ENCODE data around the gene MLLT11.

The MLLT11 gene

DNA sequence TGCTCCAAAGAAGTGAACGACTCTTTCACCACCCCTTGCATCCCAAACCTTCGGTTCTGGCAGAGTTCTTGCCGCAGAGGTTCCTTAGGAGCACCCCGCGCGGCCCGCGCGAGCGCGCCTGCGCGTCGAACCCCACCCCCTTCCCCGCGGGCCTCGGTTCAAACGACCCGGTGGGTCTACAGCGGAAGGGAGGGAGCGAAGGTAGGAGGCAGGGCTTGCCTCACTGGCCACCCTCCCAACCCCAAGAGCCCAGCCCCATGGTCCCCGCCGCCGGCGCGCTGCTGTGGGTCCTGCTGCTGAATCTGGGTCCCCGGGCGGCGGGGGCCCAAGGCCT lies 12.6 kb upstream of the MLLT11 start, which contains the start of gene C1orf56:
C1orf56 (plus strand) TSS at position 161 of the 334 bp plus-strand sequence; CDS start at position 258, 97 bp downstream.
- no CpG with 5 or more reads among the region's 29 CpGs for WGBS (ENCODE audit: extremely low coverage, insufficient coverage, insufficient read length)
- Histone ChIP-seq H2AFZ (ENCODE audit: insufficient read depth, low read length, poor library complexity) (peak within 1 kb of the TSS; percentile 58), H4K8ac (ENCODE audit: low read depth, low read length) (peak within 1 kb of the TSS; percentile 88), H3K14ac (ENCODE audit: low read length) (peak within 1 kb of the TSS; percentile 80), H2BK120ac (ENCODE audit: insufficient read depth, low read length, poor library complexity) (peak within 1 kb of the TSS; percentile 40), H3K27ac (ENCODE audit: low read depth, low read length) (peak within 1 kb of the TSS; percentile 63), H3K23ac (ENCODE audit: low read length) (no peak within 1 kb of the TSS), H3K4me1 (ENCODE audit: control insufficient read depth in 1 of 2, insufficient read depth in 2 of 2, low read length in 2 of 2) (peaks cover 2 to 5% of the 10 kb centered on the region in 2 experiments), H3K27me3 (ENCODE audit: insufficient read depth, low read length) (no peaks in the 10 kb centered on the region), H3K4me3 (ENCODE audit: low read depth, low read length) (peak within 1 kb of the TSS; percentile 75), H2BK12ac (ENCODE audit: low read length) (no peak within 1 kb of the TSS), H3K36me3 (ENCODE audit: control insufficient read depth in 1 of 2, insufficient read depth in 2 of 2, low read length in 2 of 2) (peaks cover 2 to 12% of the 10 kb centered on the region in 2 experiments), H3K79me1 (ENCODE audit: low read length) (peaks cover 8% of the 10 kb centered on the region), H3K9me3 (ENCODE audit: insufficient read depth, low read depth, low read length) (peaks cover 2% of the 10 kb centered on the region), H4K91ac (ENCODE audit: low read depth, low read length) (peak within 1 kb of the TSS; percentile 71), H4K12ac (ENCODE audit: low read depth, low read length) (peak within 1 kb of the TSS; percentile 68), H3K4me2 (ENCODE audit: low read length) (peak within 1 kb of the TSS; percentile 88), H2BK5ac (ENCODE audit: low read depth, low read length, poor library complexity) (peak within 1 kb of the TSS; percentile 66), H3K9ac (ENCODE audit: low read length) (peak within 1 kb of the TSS; percentile 72), H3K18ac (ENCODE audit: low read length) (peak within 1 kb of the TSS; percentile 58), H3K79me2 (ENCODE audit: control insufficient read depth, insufficient read depth, low read length, poor library complexity) (peaks cover 7% of the 10 kb centered on the region), H2AK5ac (ENCODE audit: low read length) (peak within 1 kb of the TSS; percentile 81), H3K4ac (ENCODE audit: low read depth, low read length) (peak within 1 kb of the TSS; percentile 49)
- peak; percentile 68 to 74 for DNase-seq

DNA sequence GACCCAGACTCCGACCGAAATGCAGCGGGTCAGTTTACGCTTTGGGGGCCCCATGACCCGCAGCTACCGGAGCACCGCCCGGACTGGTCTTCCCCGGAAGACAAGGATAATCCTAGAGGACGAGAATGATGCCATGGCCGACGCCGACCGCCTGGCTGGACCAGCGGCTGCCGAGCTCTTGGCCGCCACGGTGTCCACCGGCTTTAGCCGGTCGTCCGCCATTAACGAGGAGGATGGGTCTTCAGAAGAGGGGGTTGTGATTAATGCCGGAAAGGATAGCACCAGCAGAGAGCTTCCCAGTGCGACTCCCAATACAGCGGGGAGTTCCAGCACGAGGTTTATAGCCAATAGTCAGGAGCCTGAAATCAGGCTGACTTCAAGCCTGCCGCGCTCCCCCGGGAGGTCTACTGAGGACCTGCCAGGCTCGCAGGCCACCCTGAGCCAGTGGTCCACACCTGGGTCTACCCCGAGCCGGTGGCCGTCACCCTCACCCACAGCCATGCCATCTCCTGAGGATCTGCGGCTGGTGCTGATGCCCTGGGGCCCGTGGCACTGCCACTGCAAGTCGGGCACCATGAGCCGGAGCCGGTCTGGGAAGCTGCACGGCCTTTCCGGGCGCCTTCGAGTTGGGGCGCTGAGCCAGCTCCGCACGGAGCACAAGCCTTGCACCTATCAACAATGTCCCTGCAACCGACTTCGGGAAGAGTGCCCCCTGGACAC lies 12.1 kb upstream of the MLLT11 start:
- Histone ChIP-seq H2AK5ac (ENCODE audit: low read length) (peak overlapping the region; percentile 81), H3K14ac (ENCODE audit: low read length) (peak overlapping the region; percentile 80), H2BK120ac (ENCODE audit: insufficient read depth, low read length, poor library complexity) (peak overlapping the region; percentile 40), H4K91ac (ENCODE audit: low read depth, low read length) (peak overlapping the region; percentile 71), H2AFZ (ENCODE audit: insufficient read depth, low read length, poor library complexity) (peak overlapping the region; percentile 58), H3K4me1 (ENCODE audit: control insufficient read depth in 1 of 2, insufficient read depth in 2 of 2, low read length in 2 of 2) (peaks cover 2 to 5% of the 10 kb centered on the region in 2 experiments), H3K27ac (ENCODE audit: low read depth, low read length) (peak overlapping the region; percentile 63), H2BK5ac (ENCODE audit: low read depth, low read length, poor library complexity) (peak overlapping the region; percentile 66), H4K8ac (ENCODE audit: low read depth, low read length) (peak overlapping the region; percentile 88), H3K4me3 (ENCODE audit: low read depth, low read length) (peak overlapping the region; percentile 75), H3K9me3 (ENCODE audit: insufficient read depth, low read depth, low read length) (no peaks in the 10 kb centered on the region), H3K36me3 (ENCODE audit: control insufficient read depth in 1 of 2, insufficient read depth in 2 of 2, low read length in 2 of 2) (peaks cover 7 to 17% of the 10 kb centered on the region in 2 experiments), H3K9ac (ENCODE audit: low read length) (peak overlapping the region; percentile 72), H3K4me2 (ENCODE audit: low read length) (peak overlapping the region; percentile 88), H3K27me3 (ENCODE audit: insufficient read depth, low read length) (no peaks in the 10 kb centered on the region), H3K79me1 (ENCODE audit: low read length) (peaks cover 8% of the 10 kb centered on the region), H2BK12ac (ENCODE audit: low read length) (no peak overlapping the region), H3K4ac (ENCODE audit: low read depth, low read length) (peak overlapping the region; percentile 49), H3K18ac (ENCODE audit: low read length) (peak overlapping the region; percentile 58), H3K23ac (ENCODE audit: low read length) (no peak overlapping the region), H3K79me2 (ENCODE audit: control insufficient read depth, insufficient read depth, low read length, poor library complexity) (peaks cover 7% of the 10 kb centered on the region), H4K12ac (ENCODE audit: low read depth, low read length) (peak overlapping the region; percentile 68)
- DNase-seq = peak; percentile 20 to 46
- no CpG with 5 or more reads among the region's 48 CpGs for WGBS (ENCODE audit: extremely low coverage, insufficient coverage, insufficient read length)

DNA sequence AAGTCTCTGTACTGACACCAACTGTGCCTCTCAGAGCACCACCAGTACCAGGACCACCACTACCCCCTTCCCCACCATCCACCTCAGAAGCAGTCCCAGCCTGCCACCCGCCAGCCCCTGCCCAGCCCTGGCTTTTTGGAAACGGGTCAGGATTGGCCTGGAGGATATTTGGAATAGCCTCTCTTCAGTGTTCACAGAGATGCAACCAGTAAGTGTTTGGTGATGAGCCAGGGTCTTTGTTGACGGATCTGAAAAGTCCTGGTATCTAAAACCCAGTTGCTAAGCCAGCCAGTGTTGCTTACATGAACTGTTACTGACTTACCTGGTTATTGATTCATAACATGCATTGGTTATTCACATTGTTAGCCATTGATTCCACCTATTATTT lies 11.6 kb upstream of the MLLT11 start:
- Histone ChIP-seq H3K23ac (ENCODE audit: low read length) (no peak overlapping the region), H3K14ac (ENCODE audit: low read length) (no peak overlapping the region), H3K79me2 (ENCODE audit: control insufficient read depth, insufficient read depth, low read length, poor library complexity) (peaks cover 7% of the 10 kb centered on the region), H3K18ac (ENCODE audit: low read length) (no peak overlapping the region), H2BK5ac (ENCODE audit: low read depth, low read length, poor library complexity) (no peak overlapping the region), H2AK5ac (ENCODE audit: low read length) (no peak overlapping the region), H4K12ac (ENCODE audit: low read depth, low read length) (peak overlapping the region; percentile 5), H3K9me3 (ENCODE audit: insufficient read depth, low read depth, low read length) (no peaks in the 10 kb centered on the region), H3K4me1 (ENCODE audit: control insufficient read depth in 1 of 2, insufficient read depth in 2 of 2, low read length in 2 of 2) (peaks cover 2 to 5% of the 10 kb centered on the region in 2 experiments), H3K9ac (ENCODE audit: low read length) (no peak overlapping the region), H3K27me3 (ENCODE audit: insufficient read depth, low read length) (no peaks in the 10 kb centered on the region), H2BK120ac (ENCODE audit: insufficient read depth, low read length, poor library complexity) (no peak overlapping the region), H3K4me3 (ENCODE audit: low read depth, low read length) (no peak overlapping the region), H3K79me1 (ENCODE audit: low read length) (peaks cover 8% of the 10 kb centered on the region), H2BK12ac (ENCODE audit: low read length) (no peak overlapping the region), H3K4ac (ENCODE audit: low read depth, low read length) (no peak overlapping the region), H3K4me2 (ENCODE audit: low read length) (peak overlapping the region; percentile 88), H2AFZ (ENCODE audit: insufficient read depth, low read length, poor library complexity) (no peak overlapping the region), H3K36me3 (ENCODE audit: control insufficient read depth in 1 of 2, insufficient read depth in 2 of 2, low read length in 2 of 2) (peaks cover 11 to 22% of the 10 kb centered on the region in 2 experiments), H4K8ac (ENCODE audit: low read depth, low read length) (no peak overlapping the region), H3K27ac (ENCODE audit: low read depth, low read length) (no peak overlapping the region), H4K91ac (ENCODE audit: low read depth, low read length) (no peak overlapping the region)
- no peak for DNase-seq
- no CpG with 5 or more reads among the region's 3 CpGs for WGBS (ENCODE audit: extremely low coverage, insufficient coverage, insufficient read length)

DNA sequence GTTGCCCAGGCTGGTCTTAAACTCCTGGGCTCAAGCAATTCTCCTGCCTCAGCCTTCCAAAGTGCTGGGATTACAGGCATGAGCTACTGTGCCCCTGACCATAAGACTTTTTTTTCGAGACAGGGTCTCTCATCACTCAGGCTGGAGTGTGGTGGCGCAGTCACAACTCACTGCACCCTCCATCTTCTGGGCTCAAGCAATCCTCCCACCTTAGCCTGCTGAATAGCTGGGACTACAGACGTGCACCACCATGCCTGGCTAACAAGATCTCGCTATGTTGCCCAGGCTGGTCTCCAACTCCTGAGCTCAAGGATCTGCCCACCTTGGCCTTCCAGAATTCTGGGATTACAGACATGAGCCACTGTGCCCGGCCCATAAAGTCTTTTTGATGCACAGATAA lies 10.7 kb upstream of the MLLT11 start:
- H3K4me3 ChIP-seq (ENCODE audit: low read depth, low read length) = no peak overlapping the region
- H4K91ac ChIP-seq (ENCODE audit: low read depth, low read length) = no peak overlapping the region
- H2AFZ ChIP-seq (ENCODE audit: insufficient read depth, low read length, poor library complexity) = no peak overlapping the region
- H3K23ac ChIP-seq (ENCODE audit: low read length) = no peak overlapping the region
- H3K18ac ChIP-seq (ENCODE audit: low read length) = no peak overlapping the region
- H3K27me3 ChIP-seq (ENCODE audit: insufficient read depth, low read length) = no peaks in the 10 kb centered on the region
- WGBS (ENCODE audit: extremely low coverage, insufficient coverage, insufficient read length) = no CpG with 5 or more reads among the region's 5 CpGs
- H2AK5ac ChIP-seq (ENCODE audit: low read length) = no peak overlapping the region
- no peaks in the 10 kb centered on the region for H3K9me3 ChIP-seq (ENCODE audit: insufficient read depth, low read depth, low read length)
- peaks cover 8% of the 10 kb centered on the region for H3K79me1 ChIP-seq (ENCODE audit: low read length)
- H4K8ac ChIP-seq (ENCODE audit: low read depth, low read length) = no peak overlapping the region
- no peak overlapping the region for H4K12ac ChIP-seq (ENCODE audit: low read depth, low read length)
- no peak for DNase-seq
- H3K4ac ChIP-seq (ENCODE audit: low read depth, low read length) = no peak overlapping the region
- H3K9ac ChIP-seq (ENCODE audit: low read length) = no peak overlapping the region
- peaks cover 7% of the 10 kb centered on the region for H3K79me2 ChIP-seq (ENCODE audit: control insufficient read depth, insufficient read depth, low read length, poor library complexity)
- no peak overlapping the region for H2BK12ac ChIP-seq (ENCODE audit: low read length)
- H3K36me3 ChIP-seq (ENCODE audit: control insufficient read depth in 1 of 2, insufficient read depth in 2 of 2, low read length in 2 of 2) = peaks cover 15 to 30% of the 10 kb centered on the region in 2 experiments
- no peak overlapping the region for H3K27ac ChIP-seq (ENCODE audit: low read depth, low read length)
- H3K4me2 ChIP-seq (ENCODE audit: low read length) = no peak overlapping the region
- peaks cover 2 to 5% of the 10 kb centered on the region in 2 experiments for H3K4me1 ChIP-seq (ENCODE audit: control insufficient read depth in 1 of 2, insufficient read depth in 2 of 2, low read length in 2 of 2)
- no peak overlapping the region for H3K14ac ChIP-seq (ENCODE audit: low read length)
- no peak overlapping the region for H2BK120ac ChIP-seq (ENCODE audit: insufficient read depth, low read length, poor library complexity)
- H2BK5ac ChIP-seq (ENCODE audit: low read depth, low read length, poor library complexity) = no peak overlapping the region
